NOMO-1 (cell line): Measurements from ENCODE around the gene C1orf226.

Experiments used
- DNase-seq, 2 experiments: peaks; one replicate each; lab custom pipeline; 2025; ENCODE audit not compliant: unreplicated experiment in 2 of 2; lab: John Stamatoyannopoulos, UW

Gene C1orf226

GRCh38 chr1:162381383-162381782 lies at the start of gene C1orf226:
TSS of gene C1orf226 (plus strand) at chr1:162381728. CDS start at chr1:162381902, 174 bp downstream.
- DNase-seq, result no peak

GRCh38 chr1:162333991-162334390 lies 47.5 kb upstream of the C1orf226 start:
- DNase-seq, result no peak

- DNase-seq, result no peak
Observed at GRCh38 chr1:162335126-162335525, 46.4 kb upstream of the C1orf226 start.

DNA sequence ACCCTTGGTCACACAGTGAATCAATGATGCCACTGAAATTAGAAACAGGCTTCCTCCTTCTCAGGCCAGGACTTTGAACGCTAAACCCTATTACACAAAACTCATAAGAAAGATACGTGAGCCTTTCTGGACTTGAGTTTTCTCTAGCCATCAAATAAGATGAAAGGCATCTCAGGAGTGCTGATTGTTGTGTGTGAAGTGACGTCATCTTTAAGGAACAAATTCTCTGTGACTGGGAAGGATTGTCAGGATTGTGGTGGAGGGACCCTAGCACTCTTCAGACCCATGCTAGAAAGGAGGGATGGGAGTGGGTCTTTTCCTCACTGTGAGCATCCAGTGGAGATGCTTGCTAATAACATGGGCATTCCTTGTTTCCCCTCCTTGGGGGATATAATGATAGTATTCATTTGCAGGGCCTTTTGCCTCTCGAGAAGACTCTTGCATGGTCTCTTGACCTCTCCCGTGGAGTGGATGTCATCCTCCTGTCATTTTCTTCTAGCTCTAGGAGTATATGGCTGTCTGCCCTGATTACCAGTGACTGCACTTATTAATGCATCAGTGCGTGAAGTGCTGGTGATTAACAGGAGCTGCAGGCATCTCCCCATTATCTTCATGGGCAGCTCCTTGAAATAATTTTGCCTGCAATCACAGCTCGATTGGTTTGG lies 44.8 kb upstream of the C1orf226 start:
- no peak for DNase-seq

DNA sequence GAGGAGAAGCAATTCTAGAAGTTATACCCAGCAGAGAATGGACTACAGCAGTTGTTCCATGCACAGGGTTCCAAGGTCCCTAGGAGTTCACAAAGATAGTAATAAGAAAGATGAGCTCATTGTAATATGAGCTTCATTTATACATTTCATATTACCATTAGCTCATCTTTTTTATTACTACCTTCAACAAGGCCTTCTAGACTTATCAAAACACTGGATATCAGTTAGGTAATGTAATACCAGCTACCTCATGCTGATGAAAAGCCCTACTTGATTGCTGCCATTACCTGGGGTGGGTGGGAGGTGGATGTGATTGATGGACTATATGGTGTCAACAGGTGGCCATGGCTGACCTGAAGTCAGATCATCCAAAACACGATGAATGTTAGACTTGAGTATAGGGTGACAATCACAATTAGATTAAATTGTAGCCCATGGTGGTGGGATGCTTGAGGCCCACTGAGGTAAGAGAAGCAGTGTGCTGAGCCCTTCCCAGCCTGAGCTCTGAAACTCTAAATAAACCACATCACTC lies 39.0 kb upstream of the C1orf226 start:
- no peak for DNase-seq

- peak in 1 of 2 experiments; percentile 4 for DNase-seq
Observed at GRCh38 chr1:162343470-162343869, 38.1 kb upstream of the C1orf226 start.

GRCh38 chr1:162347281-162347680 lies 34.2 kb upstream of the C1orf226 start:
- no peak for DNase-seq

DNA sequence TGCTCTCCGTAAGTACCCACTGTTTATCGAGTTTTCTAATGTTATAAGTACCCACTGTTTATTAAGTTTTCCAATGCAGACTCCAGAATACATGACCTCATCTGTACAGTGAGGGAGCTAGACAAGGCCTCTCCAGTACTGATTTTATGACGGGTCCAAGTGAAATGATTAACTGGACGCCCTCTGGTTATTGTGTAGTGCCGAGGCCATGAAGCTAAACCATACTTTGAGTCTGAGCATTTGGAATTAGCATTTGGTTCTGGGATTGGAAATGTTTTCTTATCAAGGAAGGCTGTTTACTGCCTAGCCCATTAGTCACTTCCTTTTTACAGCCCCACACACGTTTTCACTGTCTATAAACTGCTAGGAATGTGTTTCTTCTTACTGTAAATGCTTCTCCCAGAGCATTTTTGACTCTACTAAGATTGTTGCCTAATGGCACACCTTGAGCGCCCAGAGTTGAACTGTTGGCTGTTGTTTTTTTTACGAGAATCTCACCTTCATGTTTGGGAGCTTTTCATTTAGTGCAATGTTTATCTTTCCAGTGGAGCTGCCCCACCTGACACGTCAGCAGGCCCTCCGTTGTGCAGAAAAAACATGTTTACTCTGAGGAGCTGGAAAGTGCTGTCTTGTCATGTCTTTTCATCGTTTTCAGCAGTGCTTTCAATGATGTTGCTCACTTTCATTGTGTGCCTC lies 31.7 kb upstream of the C1orf226 start:
- no peak for DNase-seq

GRCh38 chr1:162351246-162351842 lies 30.2 kb upstream of the C1orf226 start:
- DNase-seq, result no peak

DNA sequence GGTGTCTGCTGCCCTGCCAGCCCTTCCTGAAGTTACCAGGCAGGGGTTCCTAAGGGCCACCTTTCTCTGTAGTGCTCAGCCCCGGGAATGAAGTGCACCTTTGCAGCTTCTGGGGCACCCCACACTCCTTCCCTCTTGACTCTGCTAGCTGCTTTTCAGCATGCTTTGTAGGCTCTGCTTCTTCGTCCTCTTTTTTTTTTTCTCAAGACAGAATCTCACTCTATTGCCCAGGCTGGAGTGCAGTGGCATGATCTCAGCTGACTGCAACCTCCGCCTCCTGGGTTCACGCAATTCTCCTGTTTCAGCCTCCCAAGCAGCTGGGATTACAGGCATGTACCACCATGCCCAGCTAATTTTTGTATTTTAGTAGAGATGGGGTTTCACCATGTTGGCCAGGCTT lies 29.7 kb upstream of the C1orf226 start:
- peak; percentile 49 to 56 for DNase-seq

DNA sequence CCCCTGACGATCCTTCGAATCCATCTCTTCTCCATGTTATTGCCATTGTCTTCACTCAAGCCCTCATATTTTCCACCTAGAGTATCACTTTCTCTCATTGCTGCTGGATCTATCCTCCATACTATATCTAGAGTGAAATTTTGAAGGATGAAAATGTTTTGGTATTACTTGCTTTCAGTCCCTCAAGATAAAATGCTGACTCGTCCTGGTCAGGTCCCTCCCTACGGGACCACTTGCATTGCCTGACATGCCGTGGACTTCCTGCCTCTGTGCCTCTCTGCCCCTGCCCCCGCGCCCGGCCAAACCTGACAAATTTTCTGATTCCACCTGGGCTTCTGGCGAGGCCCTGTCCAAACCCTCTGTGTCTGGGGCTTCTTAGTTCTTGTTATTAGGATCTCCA lies 28.4 kb upstream of the C1orf226 start:
- no peak for DNase-seq

- DNase-seq, result peak; percentile 7 to 18
Observed at GRCh38 chr1:162353702-162354101, 27.8 kb upstream of the C1orf226 start.

DNA sequence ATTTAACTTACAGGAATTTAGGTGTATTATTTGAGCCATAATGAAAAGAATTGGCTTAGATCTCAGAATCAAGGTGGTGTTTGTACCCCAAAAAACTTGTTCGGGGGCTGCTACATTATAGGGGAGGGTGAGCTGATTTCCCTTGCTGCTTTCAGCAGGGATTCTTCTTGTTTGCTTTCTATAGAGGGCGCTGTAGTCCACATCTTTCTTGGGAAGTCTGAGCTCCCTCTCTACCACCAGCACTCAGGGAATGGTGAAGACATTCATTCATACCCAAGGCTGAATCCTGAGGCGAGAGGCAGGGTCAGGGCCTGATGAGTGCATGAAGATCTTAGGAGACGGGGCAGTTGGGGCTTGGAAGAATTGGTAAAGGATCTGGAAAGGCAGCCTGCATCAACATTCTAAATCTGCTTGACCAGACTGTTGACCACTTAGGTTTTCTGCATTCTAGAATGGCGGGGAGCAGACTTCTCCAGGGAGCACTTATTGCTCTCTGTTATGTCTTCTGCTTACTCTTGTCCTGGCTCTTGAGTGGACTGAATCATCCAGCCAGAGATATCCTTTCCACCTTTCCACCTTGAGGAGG lies 23.8 kb upstream of the C1orf226 start:
- peak in 1 of 2 experiments; percentile 13 for DNase-seq

- DNase-seq, result no peak
Observed at GRCh38 chr1:162358928-162359327, 22.6 kb upstream of the C1orf226 start.

GRCh38 chr1:162359523-162360236 lies 21.8 kb upstream of the C1orf226 start:
- no peak for DNase-seq

DNA sequence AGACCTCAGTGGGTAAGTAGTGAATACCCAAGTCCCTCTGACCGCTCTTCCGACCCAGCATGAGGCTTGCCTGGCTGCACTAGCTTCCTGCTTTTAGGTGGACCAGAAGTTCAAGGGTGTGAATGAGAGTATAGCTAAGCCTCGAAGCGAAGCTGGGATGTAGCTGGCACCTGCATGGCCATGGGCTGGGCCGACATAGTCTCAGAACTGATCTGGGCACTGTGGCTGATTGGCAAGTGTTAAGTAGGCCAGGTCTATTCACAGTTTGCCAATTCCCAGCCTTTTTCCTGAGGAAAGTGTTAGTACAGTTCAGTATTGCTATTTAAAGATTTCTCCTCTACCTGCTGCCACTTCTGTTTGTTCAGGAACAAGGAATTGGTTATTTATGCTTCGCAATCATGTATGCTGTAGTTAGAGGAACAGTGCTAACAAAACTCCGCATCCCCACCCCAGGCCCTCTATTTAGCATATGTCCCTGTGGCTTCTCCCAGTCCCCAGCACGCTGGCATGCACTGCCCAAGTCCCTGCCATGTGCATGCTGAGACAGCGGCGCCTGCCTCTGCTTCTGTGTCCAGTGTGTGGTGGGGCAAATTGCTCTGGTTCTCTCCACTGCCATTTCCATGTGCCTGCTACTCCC lies 21.2 kb upstream of the C1orf226 start:
- no peak for DNase-seq

DNA sequence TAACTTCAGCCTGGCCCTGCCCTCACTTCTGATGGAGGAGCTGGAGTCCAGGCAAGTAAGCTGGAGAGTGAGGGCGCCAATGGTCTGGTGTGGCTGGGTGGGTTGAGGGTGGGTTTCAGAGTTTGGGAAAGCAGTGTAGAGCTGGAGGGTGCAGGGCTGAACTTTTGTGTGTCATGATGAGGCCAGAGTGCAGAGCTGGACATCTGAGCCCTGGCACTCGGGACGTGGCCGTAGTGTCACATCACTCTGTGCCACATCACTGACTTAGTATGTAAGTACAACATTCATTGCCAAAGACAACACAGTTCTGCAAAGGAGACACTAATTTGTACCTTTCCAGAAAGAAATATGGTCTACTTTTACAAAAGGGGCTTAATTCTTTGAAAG lies 20.7 kb upstream of the C1orf226 start:
- no peak for DNase-seq

GRCh38 chr1:162361349-162361748 lies 20.2 kb upstream of the C1orf226 start:
- DNase-seq, result no peak

GRCh38 chr1:162363823-162364222 lies 17.7 kb upstream of the C1orf226 start:
- DNase-seq, result no peak

DNA sequence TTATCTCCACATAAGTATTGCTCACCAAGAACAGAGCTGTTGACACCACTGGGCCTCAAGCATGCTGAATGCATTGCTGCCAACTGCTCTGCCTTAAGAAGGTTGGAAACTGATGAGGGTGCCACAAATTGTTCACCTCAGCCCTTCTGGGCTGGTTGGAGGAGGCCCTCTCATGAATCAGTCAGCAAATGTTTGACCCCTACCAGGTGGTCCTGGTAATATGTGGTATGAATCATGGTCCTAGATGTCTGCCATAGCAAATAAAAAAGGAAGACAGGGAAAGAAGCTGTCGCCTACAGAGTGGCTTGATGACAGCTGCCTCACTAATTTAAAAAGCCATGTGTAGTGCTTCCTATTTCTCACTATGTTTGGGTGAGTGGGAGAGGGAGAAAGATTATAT lies 17.0 kb upstream of the C1orf226 start:
- DNase-seq, result no peak
